IMR-90 (cell line): ENCODE measurements around the gene SLC38A8. TPM values are rescaled to one million over a fixed set of nuclear protein-coding genes. Genes with fewer than 3 reads are reported as not detected.

Source experiments
- ATAC-seq: fragments of 200-7000 bp; cut with Tn5 transposase; 2 replicates; pipeline ENCODE4 v1.9.1; 2020; ENCODE audit warnings: low read depth, mild to moderate bottlenecking, moderate library complexity
- BruUV-seq: library from RNA; stranded (reverse); fragments of 400-500 nt; replicated peaks from 2 replicates; lab custom pipeline; 2021; lab: Mats Ljungman, UMichigan
- CTCF ChIA-PET: fragments of 300-600 bp; formaldehyde crosslinking; extraction: SDS; loops from one replicate; lab custom pipeline; 2021; ENCODE audit warnings: antibody characterized with exemption; lab: Yijun Ruan, JAX
- POLR2A ChIA-PET: fragments of 300-600 bp; sonication (Branson Sonifier 250); formaldehyde crosslinking; loops from one replicate; lab custom pipeline; 2022; ENCODE audit warnings: antibody characterized with exemption; ENCODE audit not compliant: unreplicated experiment; lab: Charles Lee
- DNase-seq: peaks from one replicate; pipeline ENCODE4 v3.0.0; 2013
- H2AFZ ChIP-seq: replicated peaks from 2 replicates; pipeline ENCODE3; 2013; ENCODE audit warnings: low read length, mild to moderate bottlenecking; ENCODE audit not compliant: poor library complexity
- H2AK5ac ChIP-seq: 2 replicates; pipeline ENCODE4 v1.6.1; 2013; ENCODE audit warnings: low read depth, low read length, inconsistent platforms
- H2AK9ac ChIP-seq: replicated peaks from 2 replicates; pipeline ENCODE3; 2013; ENCODE audit warnings: mild to moderate bottlenecking, low read depth, low read length, moderate library complexity; ENCODE audit not compliant: poor library complexity
- H2BK120ac ChIP-seq: 2 replicates; pipeline ENCODE4 v1.6.1; 2013; ENCODE audit warnings: low read depth, low read length, inconsistent platforms
- H2BK15ac ChIP-seq: 3 replicates; pipeline ENCODE4 v1.6.1; 2013; ENCODE audit warnings: low read depth, low read length, inconsistent platforms
- H2BK20ac ChIP-seq: 2 replicates; pipeline ENCODE4 v1.6.1; 2013; ENCODE audit warnings: low read depth, mild to moderate bottlenecking, inconsistent platforms, low read length, moderate library complexity
- H2BK5ac ChIP-seq: 2 replicates; pipeline ENCODE4 v1.6.1; 2013; ENCODE audit warnings: mild to moderate bottlenecking, low read depth, low read length, inconsistent platforms; ENCODE audit not compliant: poor library complexity, severe bottlenecking
- H3K14ac ChIP-seq: replicated peaks from 2 replicates; pipeline ENCODE4 v1.6.1; 2013; ENCODE audit warnings: low read depth, low read length, inconsistent platforms
- H3K18ac ChIP-seq: 2 replicates; pipeline ENCODE4 v1.6.1; 2013; ENCODE audit warnings: low read depth, low read length, control low read depth
- H3K23ac ChIP-seq: 2 replicates; pipeline ENCODE4 v1.6.1; 2013; ENCODE audit warnings: low read depth, low read length, inconsistent platforms
- H3K27ac ChIP-seq: 2 replicates; pipeline ENCODE4 v1.5.1; 2013; ENCODE audit warnings: mild to moderate bottlenecking, control low read depth, low read length; ENCODE audit not compliant: insufficient read depth
- H3K27me3 ChIP-seq: 2 replicates; pipeline ENCODE4 v1.6.1; 2013; ENCODE audit warnings: low read length; ENCODE audit not compliant: control insufficient read depth, insufficient read depth
- H3K36me3 ChIP-seq: 2 replicates; pipeline ENCODE4 v1.6.1; 2013; ENCODE audit warnings: low read length, mixed read lengths; ENCODE audit not compliant: control insufficient read depth, insufficient read depth
- H3K4ac ChIP-seq: 2 replicates; pipeline ENCODE4 v1.6.1; 2013; ENCODE audit warnings: low read depth, low read length, inconsistent platforms
- H3K4me1 ChIP-seq: 2 replicates; pipeline ENCODE4 v1.6.1; 2013; ENCODE audit warnings: low read length, mixed read lengths; ENCODE audit not compliant: control insufficient read depth, insufficient read depth
- H3K4me2 ChIP-seq: 2 replicates; pipeline ENCODE4 v1.6.1; 2013; ENCODE audit warnings: low read depth, mild to moderate bottlenecking, control low read depth, low read length, moderate library complexity
- H3K4me3 ChIP-seq: 2 replicates; pipeline ENCODE4 v1.5.1; 2013; ENCODE audit warnings: low read depth, mild to moderate bottlenecking, control low read depth, low read length, moderate library complexity; ENCODE audit not compliant: insufficient read depth
- H3K56ac ChIP-seq: 2 replicates; pipeline ENCODE4 v1.6.1; 2013; ENCODE audit warnings: low read length, inconsistent platforms; ENCODE audit not compliant: insufficient read depth; ENCODE audit errors: extremely low read depth
- H3K79me1 ChIP-seq, 2 experiments: 2 replicates each; pipeline ENCODE4 v1.6.1; 2013; ENCODE audit warnings: low read length in 2 of 2, inconsistent platforms in 1 of 2, low read depth in 1 of 2
- H3K9ac ChIP-seq: 2 replicates; pipeline ENCODE4 v1.6.1; 2013; ENCODE audit warnings: low read depth, low read length, control low read depth
- H3K9me1 ChIP-seq: 2 replicates; pipeline ENCODE4 v1.6.1; 2013; ENCODE audit warnings: low read length, inconsistent platforms; ENCODE audit not compliant: insufficient read depth
- H3K9me3 ChIP-seq: 2 replicates; pipeline ENCODE4 v1.6.1; 2013; ENCODE audit warnings: low read length; ENCODE audit not compliant: control insufficient read depth, insufficient read depth
- H4K20me1 ChIP-seq: 2 replicates; pipeline ENCODE4 v1.6.1; 2013; ENCODE audit warnings: low read length, inconsistent platforms; ENCODE audit not compliant: insufficient read depth
- H4K5ac ChIP-seq: 2 replicates; pipeline ENCODE4 v1.6.1; 2013; ENCODE audit warnings: mild to moderate bottlenecking, low read depth, low read length, control low read depth
- H4K8ac ChIP-seq, 2 experiments: 2 replicates each; pipeline ENCODE4 v1.6.1; 2013; ENCODE audit warnings: low read depth in 2 of 2, low read length in 2 of 2, control low read depth in 1 of 2, inconsistent platforms in 1 of 2
- H4K91ac ChIP-seq: 2 replicates; pipeline ENCODE4 v1.6.1; 2013; ENCODE audit warnings: low read depth, low read length, inconsistent platforms; ENCODE audit not compliant: insufficient read depth
- BHLHE40 ChIP-seq: fragments of 150-350 bp; IDR thresholded peaks from 2 replicates; pipeline ENCODE4 v1.6.1; 2016; ENCODE audit warnings: mild to moderate bottlenecking, low read depth, low read length
- CEBPB ChIP-seq: IDR thresholded peaks from 2 replicates; pipeline ENCODE4 v1.6.1; 2012; ENCODE audit warnings: low read depth, low read length, improper control_type of control experiment
- CHD1 ChIP-seq: IDR thresholded peaks from 2 replicates; pipeline ENCODE4 v1.6.1; 2012; ENCODE audit warnings: low read depth, low read length, improper control_type of control experiment
- CTCF ChIP-seq: conservative IDR thresholded peaks from 2 replicates; pipeline ENCODE4 v1.5.1; 2012; ENCODE audit warnings: mild to moderate bottlenecking, low read depth, low read length, improper control_type of control experiment
- ELK1 ChIP-seq: fragments of 150-350 bp; IDR thresholded peaks from 2 replicates; pipeline ENCODE4 v1.6.1; 2016; ENCODE audit warnings: low read depth, mild to moderate bottlenecking, low read length, moderate library complexity, borderline replicate concordance
- FOS ChIP-seq: fragments of 150-350 bp; IDR thresholded peaks from 2 replicates; pipeline ENCODE4 v1.6.1; 2016; ENCODE audit warnings: low read depth, low read length
- MAFK ChIP-seq: IDR thresholded peaks from 2 replicates; pipeline ENCODE4 v1.6.1; 2012; ENCODE audit warnings: low read depth, low read length, improper control_type of control experiment
- MAZ ChIP-seq: IDR thresholded peaks from 2 replicates; pipeline ENCODE4 v1.6.1; 2012; ENCODE audit warnings: low read depth, mild to moderate bottlenecking, low read length, improper control_type of control experiment, moderate library complexity, borderline replicate concordance
- MXI1 ChIP-seq: IDR thresholded peaks from 2 replicates; pipeline ENCODE4 v1.6.1; 2012; ENCODE audit warnings: low read depth, mild to moderate bottlenecking, low read length, moderate library complexity, borderline replicate concordance
- NFE2L2 ChIP-seq: fragments of 150-350 bp; IDR thresholded peaks from 2 replicates; pipeline ENCODE4 v1.6.1; 2016; ENCODE audit warnings: low read depth, mild to moderate bottlenecking, low read length
- POLR2A ChIP-seq: IDR thresholded peaks from 2 replicates; pipeline ENCODE4 v1.6.1; 2012; ENCODE audit warnings: mild to moderate bottlenecking, low read depth, low read length
- RAD21 ChIP-seq: IDR thresholded peaks from 2 replicates; pipeline ENCODE4 v1.6.1; 2012; ENCODE audit warnings: low read length, improper control_type of control experiment
- RCOR1 ChIP-seq: IDR thresholded peaks from 2 replicates; pipeline ENCODE4 v1.6.1; 2012; ENCODE audit warnings: mild to moderate bottlenecking, low read length, improper control_type of control experiment; ENCODE audit not compliant: insufficient replicate concordance
- RFX5 ChIP-seq: IDR thresholded peaks from 2 replicates; pipeline ENCODE4 v1.8.0; 2012; ENCODE audit warnings: low read depth, mild to moderate bottlenecking, low read length, moderate library complexity
- SMC3 ChIP-seq: fragments of 150-350 bp; IDR thresholded peaks from 2 replicates; pipeline ENCODE4 v1.6.1; 2016; ENCODE audit warnings: low read depth, mild to moderate bottlenecking, antibody characterized with exemption, low read length, moderate library complexity
- USF2 ChIP-seq: fragments of 150-350 bp; IDR thresholded peaks from 2 replicates; pipeline ENCODE4 v1.6.1; 2017; ENCODE audit warnings: mild to moderate bottlenecking, antibody characterized with exemption, low read length, low read depth
- WGBS, 2 experiments: methylation state at CpG; one replicate each; pipeline versions ENCODE4 v1.1.5 to v1.1.7; 2013; ENCODE audit warnings: missing lambda C conversion rate in 2 of 2; ENCODE audit not compliant: insufficient read length in 1 of 2; ENCODE audit errors: extremely low coverage in 2 of 2; 5-methylcytosine and 5-hydroxymethylcytosine counted together
- dilution Hi-C: fragments of 300-500 bp; cut with HindIII; formaldehyde crosslinking; loops from one replicate; pipeline ENCODE4 v1.14.3; 2018; ENCODE audit warnings: low sequenced_read_pairs; ENCODE audit not compliant: unreplicated experiment
- in situ Hi-C: fragments of 300-500 bp; cut with MboI; formaldehyde crosslinking; loops from 3 replicates; pipeline ENCODE4 v1.14.3; 2019; ENCODE audit warnings: low sequenced_read_pairs, inconsistent platforms, mixed read lengths
- intact Hi-C: fragments of 100-400 bp; cut with micrococcal nuclease; formaldehyde crosslinking; loops from 2 replicates; pipeline ENCODE4 v1.10.0; 2022
- polyA plus RNA-seq, 3 experiments: library from polyadenylated mRNA; depleted of rRNA; stranded (reverse); fragments of >200 nt; gene quantifications; 2 replicates each; pipeline ENCODE4 v1.2.3, GENCODE V29; 2012; ENCODE audit warnings: low replicate concordance in 1 of 3
- total RNA-seq: library from RNA; depleted of rRNA; stranded (reverse); fragments of >200 nt; gene quantifications from 2 replicates; pipeline ENCODE4 v1.2.3, GENCODE V29; 2012

SLC38A8 gene
- total and polyA plus RNA-seq, 2 of the 4 experiments (the other 2 are of a cell fraction): not detected

GRCh38 chr16:84040226-84040822, 2.3 kb downstream of the SLC38A8 start:
- H3K9ac ChIP-seq: no peak overlapping the region
- dilution Hi-C loops: no loop called here
- H3K9me1 ChIP-seq: no peaks in the 10 kb centered on the region
- in situ Hi-C loops: no loop called here
- H2AK9ac ChIP-seq: no peak overlapping the region
- intact Hi-C loops: loop anchor here (5.0 kb wide), 1 partner anchor 73 kb away; the partner anchor contains the start of gene NECAB2
- no peaks in the 10 kb centered on the region for H3K36me3 ChIP-seq
- no peak overlapping the region for H2BK20ac ChIP-seq
- H4K91ac ChIP-seq: no peak overlapping the region
- no peak overlapping the region for H4K5ac ChIP-seq
- no peak overlapping the region for H3K23ac ChIP-seq
- H4K8ac ChIP-seq: no peak overlapping the region
- no peak overlapping the region for H3K27ac ChIP-seq
- no peak overlapping the region for H2AFZ ChIP-seq
- H2BK15ac ChIP-seq: no peak overlapping the region
- no TSS peak for BruUV-seq
- no peaks in the 10 kb centered on the region for H3K79me1 ChIP-seq
- TF ChIP-seq MAFK: no peak
- no peak for TF ChIP-seq MXI1
- TF ChIP-seq ELK1: no peak
- TF ChIP-seq BHLHE40: no peak
- no peak for TF ChIP-seq MAZ
- TF ChIP-seq POLR2A: no peak
- TF ChIP-seq RCOR1: no peak
- no peak for TF ChIP-seq CTCF
- TF ChIP-seq SMC3: no peak
- TF ChIP-seq CEBPB: no peak
- TF ChIP-seq USF2: no peak
- TF ChIP-seq FOS: no peak
- TF ChIP-seq RAD21: no peak
- TF ChIP-seq RFX5: no peak
- TF ChIP-seq NFE2L2: no peak
- TF ChIP-seq CHD1: no peak
- H2AK5ac ChIP-seq: no peak overlapping the region
- no peak for DNase-seq
- ChIA-PET CTCF (no interaction called here), POLR2A (interaction anchor here (0.5 kb wide), 1 partner anchor 12 kb away, joined by 7 read pairs; no protein-coding TSS in a partner anchor)
- no peaks in the 10 kb centered on the region for H3K4me1 ChIP-seq
- H3K4me2 ChIP-seq: no peak overlapping the region
- H4K20me1 ChIP-seq: no peaks in the 10 kb centered on the region
- no peak for ATAC-seq
- H3K4me3 ChIP-seq: no peak overlapping the region
- H3K14ac ChIP-seq: no peak overlapping the region
- H3K27me3 ChIP-seq: peaks cover 60% of the 10 kb centered on the region
- H3K9me3 ChIP-seq: peaks cover 10% of the 10 kb centered on the region
- H3K56ac ChIP-seq: no peak overlapping the region
- no peak overlapping the region for H2BK120ac ChIP-seq
- H3K18ac ChIP-seq: no peak overlapping the region
- 73% methylated on average over 7 of the region's 14 CpGs; no CpG with 5 or more reads in 1 of the 2 experiments for WGBS, 2 experiments
- no peak overlapping the region for H3K4ac ChIP-seq
- no peak overlapping the region for H2BK5ac ChIP-seq
